H1 (cell line): ENCODE results near the gene DDR1. TPM values are rescaled to one million over a fixed set of nuclear protein-coding genes. Genes with fewer than 3 reads are reported as not detected.

Experiments
- CTCF ChIA-PET: fragments of 300-600 bp; sonication (Branson Sonifier 250); formaldehyde crosslinking; loops from one replicate; lab custom pipeline; 2021; ENCODE audit not compliant: partially characterized antibody; lab: Charles Lee
- POLR2A ChIA-PET: fragments of 300-600 bp; sonication (Branson Sonifier 250); formaldehyde crosslinking; loops from one replicate; lab custom pipeline; 2021; ENCODE audit warnings: inconsistent platforms; ENCODE audit not compliant: partially characterized antibody; lab: Charles Lee
- DNase-seq, 2 experiments: peaks; one replicate each; pipeline versions ENCODE4 v3.0.0 to v3.0.0-alpha.2; 2010 to 2022; ENCODE audit warnings: low spot score in 2 of 2, low read depth in 1 of 2, mixed read lengths in 1 of 2
- FAIRE-seq: peaks from 2 replicates; lab custom pipeline; 2011; peaks lifted over from hg19 to GRCh38; lab: Jason Lieb, UNC
- H2AFZ ChIP-seq: 2 replicates; pipeline ENCODE4 v1.8.1; 2012; ENCODE audit warnings: low read length, inconsistent platforms
- H2AK5ac ChIP-seq: 2 replicates; pipeline ENCODE4 v1.6.1; 2013; ENCODE audit warnings: low read depth, low read length
- H2BK120ac ChIP-seq: replicated peaks from 2 replicates; pipeline ENCODE3; 2013; ENCODE audit warnings: low read depth, low read length, inconsistent platforms
- H2BK12ac ChIP-seq: 2 replicates; pipeline ENCODE4 v1.6.1; 2013; ENCODE audit warnings: low read depth, low read length
- H2BK15ac ChIP-seq: 2 replicates; pipeline ENCODE4 v1.6.1; 2013; ENCODE audit warnings: low read length
- H2BK20ac ChIP-seq: 2 replicates; pipeline ENCODE4 v1.6.1; 2013; ENCODE audit warnings: low read length
- H2BK5ac ChIP-seq: 2 replicates; pipeline ENCODE4 v1.6.1; 2013; ENCODE audit warnings: low read depth, low read length
- H3K14ac ChIP-seq: 2 replicates; pipeline ENCODE4 v1.6.1; 2013; ENCODE audit warnings: inconsistent platforms; ENCODE audit not compliant: insufficient read length
- H3K18ac ChIP-seq: 2 replicates; pipeline ENCODE4 v1.6.1; 2013; ENCODE audit warnings: low read length; ENCODE audit errors: extremely low read depth
- H3K23ac ChIP-seq: 2 replicates; pipeline ENCODE4 v1.6.1; 2013; ENCODE audit warnings: inconsistent platforms; ENCODE audit not compliant: insufficient read length
- H3K23me2 ChIP-seq: 2 replicates; pipeline ENCODE4 v1.6.1; 2013; ENCODE audit warnings: low read depth, low read length
- H3K27ac ChIP-seq: 2 replicates; pipeline ENCODE4 v1.6.1; 2011; ENCODE audit warnings: low read depth, low read length, inconsistent platforms
- H3K27me3 ChIP-seq, 4 experiments: replicated peaks in 1 of 4; 1 replicate in 1 of 4; 2 replicates in 3 of 4; pipeline versions ENCODE4 v1.6.1 to v1.8.1; 2011 to 2013; ENCODE audit warnings: low read length in 3 of 4, mild to moderate bottlenecking in 3 of 4, inconsistent platforms in 2 of 4, mixed read lengths in 2 of 4, moderate library complexity in 1 of 4; ENCODE audit not compliant: control insufficient read depth in 3 of 4, insufficient read depth in 3 of 4; ENCODE audit errors: extremely low read depth in 1 of 4
- H3K36me3 ChIP-seq, 4 experiments: 2 replicates each; pipeline versions ENCODE4 v1.6.1 to v1.8.1; 2011 to 2013; ENCODE audit warnings: mild to moderate bottlenecking in 4 of 4, low read length in 3 of 4, moderate library complexity in 2 of 4, control low read depth in 1 of 4, inconsistent platforms in 1 of 4; ENCODE audit not compliant: insufficient read depth in 4 of 4, control insufficient read depth in 2 of 4
- H3K4ac ChIP-seq: replicated peaks from 2 replicates; pipeline ENCODE3; 2013; ENCODE audit warnings: low read length, low read depth, mixed read lengths, inconsistent platforms; ENCODE audit not compliant: insufficient read length
- H3K4me1 ChIP-seq, 4 experiments: replicated peaks in 1 of 4; 1 replicate in 1 of 4; 2 replicates in 3 of 4; pipeline versions ENCODE4 v1.6.1 to v1.8.1; 2011 to 2013; ENCODE audit warnings: low read length in 3 of 4, inconsistent platforms in 2 of 4, mixed read lengths in 1 of 4; ENCODE audit not compliant: insufficient read depth in 4 of 4, control insufficient read depth in 3 of 4
- H3K4me2 ChIP-seq, 2 experiments: 2 replicates each; pipeline versions ENCODE4 v1.6.1 to v1.8.1; 2011 to 2013; ENCODE audit warnings: low read depth in 2 of 2, low read length in 2 of 2, control low read depth in 1 of 2, inconsistent platforms in 1 of 2, mild to moderate bottlenecking in 1 of 2; ENCODE audit not compliant: insufficient read depth in 1 of 2
- H3K4me3 ChIP-seq, 4 experiments: fragments of 200-600, 300-600 bp in 1 of 4; sonication (generic), shearing (Covaris generic), sonication (Bioruptor Twin) in 1 of 4; 2 replicates each; pipeline versions ENCODE4 v1.5.1 to v1.8.1; 2011 to 2016; ENCODE audit warnings: low read length in 4 of 4, low read depth in 3 of 4, control low read depth in 2 of 4, inconsistent platforms in 2 of 4, mild to moderate bottlenecking in 2 of 4, mixed read lengths in 1 of 4, moderate library complexity in 1 of 4; ENCODE audit not compliant: insufficient read depth in 2 of 4; ENCODE audit errors: extremely low read depth in 1 of 4
- H3K56ac ChIP-seq: replicated peaks from 2 replicates; pipeline ENCODE3; 2013; ENCODE audit warnings: low read depth, mild to moderate bottlenecking, mixed read lengths, low read length, inconsistent platforms; ENCODE audit not compliant: insufficient read length
- H3K79me1 ChIP-seq: 2 replicates; pipeline ENCODE4 v1.6.1; 2013; ENCODE audit warnings: low read depth, low read length, control low read depth
- H3K79me2 ChIP-seq, 2 experiments: 2 replicates each; pipeline versions ENCODE4 v1.6.1 to v1.8.1; 2012 to 2013; ENCODE audit warnings: low read length in 2 of 2, mild to moderate bottlenecking in 2 of 2, inconsistent platforms in 1 of 2; ENCODE audit not compliant: insufficient read depth in 2 of 2, control insufficient read depth in 1 of 2
- H3K9ac ChIP-seq, 4 experiments: replicated peaks in 1 of 4; 1 replicate in 1 of 4; 2 replicates in 3 of 4; pipeline versions ENCODE4 v1.6.1 to v1.8.1; 2011 to 2013; ENCODE audit warnings: low read depth in 3 of 4, low read length in 3 of 4, control low read depth in 2 of 4, mild to moderate bottlenecking in 2 of 4, moderate library complexity in 2 of 4, inconsistent platforms in 1 of 4; ENCODE audit errors: extremely low read depth in 1 of 4
- H3K9me3 ChIP-seq, 2 experiments: 2 replicates each; pipeline versions ENCODE4 v1.6.1 to v1.8.1; 2012 to 2013; ENCODE audit warnings: mild to moderate bottlenecking in 2 of 2, moderate library complexity in 2 of 2, control low read depth in 1 of 2, inconsistent platforms in 1 of 2, low read depth in 1 of 2, low read length in 1 of 2, mixed read lengths in 1 of 2; ENCODE audit not compliant: insufficient read depth in 2 of 2
- H4K20me1 ChIP-seq, 2 experiments: replicated peaks in 1 of 2; 2 replicates each; pipeline versions ENCODE3 to v1.8.1; 2011 to 2013; ENCODE audit warnings: inconsistent platforms in 2 of 2, low read length in 2 of 2, mild to moderate bottlenecking in 1 of 2; ENCODE audit not compliant: insufficient read depth in 2 of 2, control insufficient read depth in 1 of 2
- H4K5ac ChIP-seq: 2 replicates; pipeline ENCODE4 v1.6.1; 2013; ENCODE audit warnings: low read length, low read depth, mixed read lengths, inconsistent platforms; ENCODE audit not compliant: insufficient read length
- H4K8ac ChIP-seq: 2 replicates; pipeline ENCODE4 v1.8.0; 2013; ENCODE audit warnings: mild to moderate bottlenecking, moderate library complexity, low read length, inconsistent platforms; ENCODE audit not compliant: insufficient read depth; ENCODE audit errors: extremely low read depth
- H4K91ac ChIP-seq: replicated peaks from 2 replicates; pipeline ENCODE3; 2013; ENCODE audit warnings: low read length, mixed read lengths, inconsistent platforms; ENCODE audit not compliant: insufficient read length
- E2F6 ChIP-seq: IDR thresholded peaks from 2 replicates; pipeline ENCODE4 v1.6.1; 2012; ENCODE audit warnings: inconsistent platforms
- EGR1 ChIP-seq: IDR thresholded peaks from 2 replicates; pipeline ENCODE4 v1.6.1; 2011; ENCODE audit warnings: low read depth, low read length, borderline replicate concordance
- TBP ChIP-seq: IDR thresholded peaks from 2 replicates; pipeline ENCODE4 v1.6.1; 2011; ENCODE audit warnings: low read depth, low read length, improper control_type of control experiment
- WGBS, 2 experiments: shearing (Covaris generic) in 1 of 2; methylation state at CpG; one replicate each; pipeline versions ENCODE4 v1.1.6 to v1.1.7; 2013 to 2015; ENCODE audit warnings: low lambda C conversion rate in 2 of 2, mixed read lengths in 2 of 2, inconsistent platforms in 1 of 2, low coverage in 1 of 2, missing lambda C conversion rate in 1 of 2; ENCODE audit not compliant: insufficient replicate concordance in 2 of 2, insufficient coverage in 1 of 2, insufficient read length in 1 of 2; ENCODE audit errors: extremely low coverage in 1 of 2, missing lambda C conversion rate in 1 of 2; 5-methylcytosine and 5-hydroxymethylcytosine counted together
- polyA plus RNA-seq, 7 experiments: library from polyadenylated mRNA; depleted of rRNA in 3 of 7; stranded (reverse) in 5 of 7; unstranded in 2 of 7; fragments of >200 nt in 5 of 7; fragments of 200-250 nt in 2 of 7; gene quantifications; 1 replicate in 5 of 7; 2 replicates in 1 of 7; 4 replicates in 1 of 7; pipeline versions ENCODE4 v1.2.1 to v1.2.3, GENCODE V29; 2011 to 2013; ENCODE audit warnings: missing spikeins in 2 of 7, mixed read lengths in 2 of 7
- total RNA-seq: library from RNA; stranded (reverse); fragmentation: NEBNext Ultra II Directional; extraction: Animal tissue kit (Norgen Biotek cat#: 25700); gene quantifications from 2 replicates; pipeline ENCODE4 v1.2.1, GENCODE V29; 2021

Gene DDR1
- total and polyA plus RNA-seq, 2 of the 8 experiments (the other 6 are each of a cell fraction or from before 2014, with no cell fraction given), result 99.4 to 181 TPM

GRCh38 chr6:30940361-30940986 lies 56.2 kb downstream of the DDR1 start, which contains the start of gene MUCL3:
MUCL3 (plus strand) TSS chr6:30940973; CDS start chr6:30941000, 27 bp downstream.
- H2AK5ac ChIP-seq, result peak within 1 kb of the TSS; percentile 58; the same call in 1 of the 2 replicates
- peak within 1 kb of the TSS; percentile 48; the same call in 1 of the 2 replicates for H2BK20ac ChIP-seq
- no peak within 1 kb of the TSS for H3K9ac ChIP-seq
- CTCF ChIA-PET, result interaction anchor here (0.8 to 6.5 kb wide), 12 partner anchors 16 to 146 kb away, joined by 3 to 52 read pairs (median 4); partner anchors contain the start of gene VARS2
- 0 out of 2 replicates have a peak within 1 kb of the TSS, but pooled peaks have one; percentile 84 for H2BK5ac ChIP-seq
- no peak within 1 kb of the TSS for H2AFZ ChIP-seq
- no peak within 1 kb of the TSS for H4K5ac ChIP-seq
- H3K4me2 ChIP-seq, result no peak within 1 kb of the TSS; a peak in 1 of 4 replicates
- no peak within 1 kb of the TSS for H3K23ac ChIP-seq
- H3K36me3 ChIP-seq, result no peaks in the 10 kb centered on the region
- DNase-seq (no peak), FAIRE-seq (no peak)
- H3K9me3 ChIP-seq, result no peaks in the 10 kb centered on the region
- TF ChIP-seq TBP, result no peak
- 0 out of 2 replicates have a peak, but pooled peaks have one; percentile 36 for TF ChIP-seq E2F6
- no peak for TF ChIP-seq EGR1
- no peaks in the 10 kb centered on the region for H3K79me1 ChIP-seq
- no peak within 1 kb of the TSS for H3K14ac ChIP-seq
- H3K27me3 ChIP-seq, result no peaks in the 10 kb centered on the region; a peak in 1 of 7 replicates
- H3K56ac ChIP-seq, result no peak within 1 kb of the TSS
- H2BK12ac ChIP-seq, result peak within 1 kb of the TSS; percentile 94
- no peaks in the 10 kb centered on the region for H3K79me2 ChIP-seq
- H4K8ac ChIP-seq, result no peak within 1 kb of the TSS
- no peak within 1 kb of the TSS for H3K27ac ChIP-seq
- no peak within 1 kb of the TSS for H3K4me3 ChIP-seq
- peak within 1 kb of the TSS; percentile 49 for H4K91ac ChIP-seq
- H2BK15ac ChIP-seq, result peak within 1 kb of the TSS; percentile 95; the same call in 1 of the 2 replicates
- H3K4ac ChIP-seq, result no peak within 1 kb of the TSS
- H4K20me1 ChIP-seq, result no peaks in the 10 kb centered on the region
- H3K18ac ChIP-seq, result peak within 1 kb of the TSS; percentile 54
- WGBS, 2 experiments, result 86% methylated on average over 16 of the region's 16 CpGs; no CpG with 5 or more reads in 1 of the 2 experiments
- POLR2A ChIA-PET, result interaction anchor here (0.6 to 2.1 kb wide), 5 partner anchors 11 to 102 kb away, joined by 3 to 8 read pairs (median 3); no protein-coding TSS in a partner anchor
- peaks cover 6 to 11% (median 9%) of the 10 kb centered on the region in 4 experiments for H3K4me1 ChIP-seq
- no peak within 1 kb of the TSS for H2BK120ac ChIP-seq
- H3K23me2 ChIP-seq, result no peaks in the 10 kb centered on the region
